ENCODE data around the gene ZFX.

ZFX gene

GRCh38 chrX:24243188-24243587 is 93.7 kb downstream of the ZFX start:
- TF ChIP-seq CTCF (conservative IDR thresholded peaks at IDR 0.05; ENCODE audit: low read depth, low read length) = no peak
- H3K79me2 ChIP-seq (ENCODE audit: insufficient read depth, low read depth) = no peaks in the 10 kb centered on the region
- H3K36me3 ChIP-seq (ENCODE audit: insufficient read depth) = no peaks in the 10 kb centered on the region
- H3K27ac ChIP-seq = no peak overlapping the region
- no peaks in the 10 kb centered on the region for H3K27me3 ChIP-seq (ENCODE audit: insufficient read depth, low read depth)
- no peaks in the 10 kb centered on the region for H3K4me1 ChIP-seq (ENCODE audit: low read depth, poor library complexity, severe bottlenecking)
- H3K4me3 ChIP-seq (IDR thresholded peaks at IDR 0.05; ENCODE audit: insufficient read depth, low read depth, low read length) = no peak overlapping the region
- no peak overlapping the region for H3K4me2 ChIP-seq
- no peak overlapping the region for H3K9ac ChIP-seq
- H2AFZ ChIP-seq (ENCODE audit: low read depth) = no peak overlapping the region
- H4K20me1 ChIP-seq (ENCODE audit: insufficient read depth) = no peaks in the 10 kb centered on the region

- no peaks in the 10 kb centered on the region for H3K27me3 ChIP-seq (ENCODE audit: insufficient read depth, low read depth)
- H3K4me2 ChIP-seq = no peak overlapping the region
- no peaks in the 10 kb centered on the region for H3K36me3 ChIP-seq (ENCODE audit: insufficient read depth)
- H3K27ac ChIP-seq = no peak overlapping the region
- no peak overlapping the region for H3K4me3 ChIP-seq (IDR thresholded peaks at IDR 0.05; ENCODE audit: insufficient read depth, low read depth, low read length)
- H4K20me1 ChIP-seq (ENCODE audit: insufficient read depth) = no peaks in the 10 kb centered on the region
- H3K79me2 ChIP-seq (ENCODE audit: insufficient read depth, low read depth) = no peaks in the 10 kb centered on the region
- no peak for TF ChIP-seq CTCF (conservative IDR thresholded peaks at IDR 0.05; ENCODE audit: low read depth, low read length)
- no peaks in the 10 kb centered on the region for H3K4me1 ChIP-seq (ENCODE audit: low read depth, poor library complexity, severe bottlenecking)
- H3K9ac ChIP-seq = no peak overlapping the region
- no peak overlapping the region for H2AFZ ChIP-seq (ENCODE audit: low read depth)
Measured at GRCh38 chrX:24243692-24244091, 94.2 kb downstream of the ZFX start.

- Histone ChIP-seq H3K79me2 (ENCODE audit: insufficient read depth, low read depth) (no peaks in the 10 kb centered on the region), H3K36me3 (ENCODE audit: insufficient read depth) (no peaks in the 10 kb centered on the region), H3K4me2 (no peak overlapping the region), H2AFZ (ENCODE audit: low read depth) (no peak overlapping the region), H3K4me1 (ENCODE audit: low read depth, poor library complexity, severe bottlenecking) (no peaks in the 10 kb centered on the region), H4K20me1 (ENCODE audit: insufficient read depth) (no peaks in the 10 kb centered on the region), H3K9ac (no peak overlapping the region), H3K27me3 (ENCODE audit: insufficient read depth, low read depth) (no peaks in the 10 kb centered on the region), H3K27ac (no peak overlapping the region), H3K4me3 (IDR thresholded peaks at IDR 0.05; ENCODE audit: insufficient read depth, low read depth, low read length) (no peak overlapping the region)
- no peak for TF ChIP-seq CTCF (conservative IDR thresholded peaks at IDR 0.05; ENCODE audit: low read depth, low read length)
Measured at GRCh38 chrX:24245202-24245601, 95.7 kb downstream of the ZFX start.

GRCh38 chrX:24248042-24248441 is 98.5 kb downstream of the ZFX start:
- H3K79me2 ChIP-seq (ENCODE audit: insufficient read depth, low read depth) = no peaks in the 10 kb centered on the region
- no peak overlapping the region for H3K4me3 ChIP-seq (IDR thresholded peaks at IDR 0.05; ENCODE audit: insufficient read depth, low read depth, low read length)
- no peak overlapping the region for H3K4me2 ChIP-seq
- H2AFZ ChIP-seq (ENCODE audit: low read depth) = no peak overlapping the region
- no peaks in the 10 kb centered on the region for H4K20me1 ChIP-seq (ENCODE audit: insufficient read depth)
- TF ChIP-seq CTCF (conservative IDR thresholded peaks at IDR 0.05; ENCODE audit: low read depth, low read length) = no peak
- H3K27ac ChIP-seq = no peak overlapping the region
- H3K27me3 ChIP-seq (ENCODE audit: insufficient read depth, low read depth) = no peaks in the 10 kb centered on the region
- no peaks in the 10 kb centered on the region for H3K36me3 ChIP-seq (ENCODE audit: insufficient read depth)
- no peak overlapping the region for H3K9ac ChIP-seq
- H3K4me1 ChIP-seq (ENCODE audit: low read depth, poor library complexity, severe bottlenecking) = no peaks in the 10 kb centered on the region

GRCh38 chrX:24253030-24253429 is 103.5 kb downstream of the ZFX start:
- no peaks in the 10 kb centered on the region for H3K4me1 ChIP-seq (ENCODE audit: low read depth, poor library complexity, severe bottlenecking)
- no peaks in the 10 kb centered on the region for H4K20me1 ChIP-seq (ENCODE audit: insufficient read depth)
- no peak overlapping the region for H3K4me3 ChIP-seq (IDR thresholded peaks at IDR 0.05; ENCODE audit: insufficient read depth, low read depth, low read length)
- H3K27ac ChIP-seq = no peak overlapping the region
- no peaks in the 10 kb centered on the region for H3K27me3 ChIP-seq (ENCODE audit: insufficient read depth, low read depth)
- no peaks in the 10 kb centered on the region for H3K36me3 ChIP-seq (ENCODE audit: insufficient read depth)
- TF ChIP-seq CTCF (conservative IDR thresholded peaks at IDR 0.05; ENCODE audit: low read depth, low read length) = no peak
- H3K9ac ChIP-seq = no peak overlapping the region
- no peak overlapping the region for H2AFZ ChIP-seq (ENCODE audit: low read depth)
- H3K79me2 ChIP-seq (ENCODE audit: insufficient read depth, low read depth) = no peaks in the 10 kb centered on the region
- no peak overlapping the region for H3K4me2 ChIP-seq
